SHP77 treated with DMSO at 0.1 percent for 48 hours (cell line): ENCODE results near the gene RNF224.
A peak's percentile ranks its signal among the peaks of the same experiment; 100 is the strongest.

Source experiments
- DNase-seq: peaks from one replicate; lab custom pipeline; 2025; lab: John Stamatoyannopoulos, UW

Gene RNF224

GRCh38 chr9:137192448-137192780 lies 34.9 kb upstream of the RNF224 start:
- no peak for DNase-seq

DNA sequence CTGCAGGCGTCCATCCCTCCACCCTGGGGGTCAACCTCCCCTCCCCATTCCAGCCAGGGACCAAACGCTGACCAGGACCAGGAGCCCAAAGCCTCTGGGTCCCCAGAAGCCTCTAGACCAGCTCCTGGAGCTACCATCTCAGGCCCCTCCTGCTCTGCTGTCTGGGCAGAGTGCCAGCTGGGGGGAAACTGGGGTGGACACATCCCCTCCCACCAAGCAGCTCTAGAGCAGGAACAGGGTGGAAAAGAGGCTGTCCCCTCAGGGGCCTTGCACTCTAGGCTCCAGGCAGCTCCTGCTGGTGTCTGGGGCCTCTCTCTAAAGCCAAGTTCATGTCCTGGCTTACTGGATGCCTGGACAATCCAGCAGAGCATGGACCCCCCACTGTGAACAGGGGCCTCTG lies 34.4 kb upstream of the RNF224 start:
- DNase-seq, result no peak

- DNase-seq, result no peak
Measured at GRCh38 chr9:137193771-137194170, 33.5 kb upstream of the RNF224 start.

GRCh38 chr9:137194388-137194787 lies 32.9 kb upstream of the RNF224 start:
- no peak for DNase-seq

GRCh38 chr9:137194909-137195308 lies 32.4 kb upstream of the RNF224 start:
- DNase-seq, result no peak

DNA sequence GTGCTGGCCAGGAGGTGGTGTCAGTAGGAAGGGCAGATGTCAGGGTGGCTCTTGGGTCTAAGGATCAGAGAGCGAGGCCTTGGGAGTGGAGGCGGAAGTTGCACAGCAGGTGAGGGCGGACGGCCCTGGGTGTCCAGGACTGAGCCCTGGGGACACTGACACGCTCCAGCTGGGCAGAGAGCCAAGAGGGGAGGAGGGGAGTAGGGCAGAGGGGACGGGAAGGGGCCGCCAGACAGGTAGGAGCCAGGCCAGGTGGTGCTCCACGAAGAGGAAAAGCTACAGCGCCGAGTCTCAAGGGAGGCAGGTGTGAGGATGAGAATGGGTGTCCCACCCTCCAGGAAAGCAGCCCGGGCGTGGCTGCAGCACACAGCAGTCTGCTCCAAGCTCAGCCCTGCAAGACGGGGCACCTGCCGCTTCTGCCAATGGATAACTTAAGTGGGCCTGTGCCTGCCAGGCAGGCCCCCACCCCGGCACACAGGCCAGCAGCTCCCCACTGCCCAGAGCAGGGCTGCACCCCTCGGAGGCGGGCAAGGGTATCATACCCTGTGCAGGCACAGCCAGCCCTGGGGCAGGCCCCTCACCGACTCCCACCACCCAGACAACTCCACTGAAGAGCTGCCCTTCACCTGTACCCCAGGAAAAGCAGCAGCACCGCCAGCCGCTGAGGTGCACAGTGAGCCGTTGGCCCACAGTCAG lies 31.6 kb upstream of the RNF224 start:
- no peak for DNase-seq

DNA sequence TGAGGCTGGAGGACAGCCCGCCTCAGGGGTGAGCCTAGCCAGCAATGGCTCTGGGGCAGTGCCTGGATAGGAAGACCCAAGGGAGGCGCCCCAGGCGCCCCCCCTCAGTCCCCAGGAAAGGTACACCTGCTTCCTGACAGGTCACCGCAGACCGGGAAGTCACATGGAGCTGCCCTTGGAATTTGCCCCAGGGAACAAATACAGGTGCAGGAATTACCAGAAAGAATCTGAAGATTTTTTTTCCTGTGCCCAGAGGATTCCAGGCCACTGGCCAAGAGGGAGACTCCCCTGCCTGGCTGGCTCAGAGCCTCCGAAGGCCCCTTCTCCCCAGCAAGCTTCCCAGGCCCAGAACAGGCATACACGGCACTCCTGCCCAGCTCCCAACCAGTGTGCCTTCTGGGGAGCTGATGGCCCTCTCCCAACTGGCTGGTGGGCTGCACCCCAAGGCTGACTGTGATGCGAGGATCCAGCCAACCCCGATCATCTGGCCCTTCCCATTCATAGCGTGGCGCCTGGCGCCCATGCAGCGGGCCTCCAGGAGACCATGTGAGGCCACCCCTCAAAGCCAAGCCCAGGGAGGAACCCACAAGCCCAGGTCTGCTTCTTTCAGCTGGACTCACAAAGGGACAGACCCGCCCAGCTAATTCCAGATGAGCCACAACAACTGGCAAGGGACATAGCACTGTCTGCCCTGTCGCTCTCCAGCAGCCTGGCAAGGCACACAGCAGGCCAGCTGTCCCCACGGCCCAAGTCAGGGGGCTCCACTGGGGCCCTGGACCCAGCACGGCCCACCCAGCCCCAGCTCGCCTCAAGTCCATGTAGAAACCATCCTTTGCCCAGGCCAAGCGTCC lies 29.0 kb upstream of the RNF224 start:
- no peak for DNase-seq

DNA sequence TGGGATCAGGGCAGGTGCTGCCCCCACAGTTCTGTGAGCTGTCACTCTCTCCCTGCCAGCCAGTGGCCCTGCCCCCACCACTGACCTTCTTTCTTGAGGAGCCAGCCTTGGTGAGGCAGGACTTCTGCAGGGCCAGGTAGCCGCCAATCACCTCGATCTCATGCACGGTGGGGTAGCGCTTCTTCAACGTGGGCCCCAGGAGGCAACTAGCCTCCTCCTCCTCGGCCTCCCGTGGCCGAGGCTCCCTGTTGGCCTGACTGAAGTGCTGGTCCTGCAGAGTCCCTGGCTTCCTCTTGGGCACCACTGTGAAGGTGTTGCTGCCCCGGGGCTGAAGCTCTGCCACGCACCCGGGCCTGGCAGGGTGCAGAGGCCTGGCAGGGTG lies 28.4 kb upstream of the RNF224 start:
- no peak for DNase-seq

- no peak for DNase-seq
Measured at GRCh38 chr9:137199411-137200121, 27.7 kb upstream of the RNF224 start.

DNA sequence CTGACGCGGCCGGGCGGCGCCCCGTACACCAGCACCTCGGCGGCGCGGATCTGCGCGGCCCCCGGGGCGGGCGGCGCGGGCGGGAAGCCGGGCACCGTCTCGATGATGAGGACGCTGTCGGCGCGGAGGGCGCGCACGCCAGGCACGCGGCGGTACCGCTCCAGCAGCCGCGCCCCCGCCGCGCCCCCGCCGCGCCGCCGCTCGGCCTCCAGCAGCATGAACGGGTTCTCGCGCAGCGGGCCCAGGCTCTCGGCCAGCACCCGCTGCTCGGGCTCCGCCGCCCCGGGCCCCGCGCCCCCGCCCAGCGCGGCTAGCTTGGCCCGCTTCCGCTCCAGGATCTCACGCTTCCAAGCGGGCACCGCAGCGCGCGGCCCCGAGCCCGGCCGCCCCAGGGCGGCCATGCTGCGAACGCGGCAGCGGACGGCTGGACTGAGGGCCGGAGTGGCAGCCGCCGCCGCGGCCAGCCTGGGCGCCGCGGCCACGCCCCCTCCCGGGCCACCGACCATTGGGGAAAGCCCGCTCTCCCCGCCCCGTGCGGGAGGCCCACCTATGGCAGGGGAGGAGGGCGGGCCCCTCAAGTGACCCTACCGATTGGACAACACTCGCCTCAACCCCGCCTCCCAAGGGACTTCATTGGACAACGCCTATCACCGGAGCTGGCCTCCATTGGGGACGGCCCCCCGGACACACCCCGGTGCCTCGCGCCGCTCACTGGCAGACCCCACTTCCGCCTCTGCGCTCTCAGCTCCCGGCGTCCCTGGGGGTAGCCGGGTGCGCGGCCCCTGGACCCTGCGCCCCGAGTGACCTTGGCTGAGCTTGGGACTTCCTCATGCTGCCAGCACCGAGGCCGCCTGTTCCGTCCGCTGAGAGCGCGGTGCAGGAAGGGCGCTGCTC lies 26.7 kb upstream of the RNF224 start, which contains the start of gene TPRN:
TPRN (minus strand) TSS at position 431 of the 894 bp plus-strand sequence; CDS start at position 401, 30 bp downstream.
- DNase-seq, result peak; percentile 95

DNA sequence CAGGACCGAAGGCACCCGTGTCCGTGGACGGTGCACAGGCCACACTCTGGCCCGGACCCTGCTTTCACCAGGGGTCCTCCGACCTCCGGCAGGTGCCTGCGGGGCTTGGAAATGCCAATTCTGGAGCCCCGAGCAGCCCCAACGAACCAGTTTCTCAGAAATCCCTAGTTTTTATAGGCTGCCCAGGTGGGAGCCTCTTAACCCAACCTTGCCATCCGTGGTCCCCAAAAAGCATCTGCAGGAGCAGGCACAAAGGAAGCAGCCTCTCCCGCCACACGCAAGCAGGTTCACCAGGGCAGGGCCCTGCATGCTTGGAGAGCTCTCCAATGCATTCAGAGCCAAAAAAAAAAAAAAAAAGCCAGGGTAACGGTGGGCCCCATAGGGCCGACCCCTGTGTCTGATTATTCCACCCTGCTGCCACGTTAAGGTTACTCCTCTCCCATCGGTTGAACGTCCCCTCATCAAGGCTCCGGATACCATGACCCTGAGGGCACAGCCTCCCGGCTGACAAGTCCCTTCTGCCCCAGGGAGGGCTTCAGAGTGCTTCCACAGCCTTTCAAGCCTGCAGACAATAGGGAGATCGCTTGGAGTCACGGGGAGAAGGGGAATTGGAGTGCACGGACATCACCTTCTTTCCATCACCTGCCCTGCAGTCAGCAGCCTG lies 26.0 kb upstream of the RNF224 start:
- no peak for DNase-seq

GRCh38 chr9:137202966-137203365 lies 24.3 kb upstream of the RNF224 start:
- DNase-seq, result no peak

- DNase-seq, result no peak
Measured at GRCh38 chr9:137204731-137205125, 22.6 kb upstream of the RNF224 start.

GRCh38 chr9:137205126-137206069 lies 21.9 kb upstream of the RNF224 start, which contains the start of the genes NDOR1 and TMEM203:
Gene NDOR1 (plus strand): TSS chr9:137205700. CDS start chr9:137205778, 78 bp downstream.
Gene TMEM203 (minus strand): TSS chr9:137205648. CDS start chr9:137205414, 234 bp downstream.
- DNase-seq, result peak; percentile 17

DNA sequence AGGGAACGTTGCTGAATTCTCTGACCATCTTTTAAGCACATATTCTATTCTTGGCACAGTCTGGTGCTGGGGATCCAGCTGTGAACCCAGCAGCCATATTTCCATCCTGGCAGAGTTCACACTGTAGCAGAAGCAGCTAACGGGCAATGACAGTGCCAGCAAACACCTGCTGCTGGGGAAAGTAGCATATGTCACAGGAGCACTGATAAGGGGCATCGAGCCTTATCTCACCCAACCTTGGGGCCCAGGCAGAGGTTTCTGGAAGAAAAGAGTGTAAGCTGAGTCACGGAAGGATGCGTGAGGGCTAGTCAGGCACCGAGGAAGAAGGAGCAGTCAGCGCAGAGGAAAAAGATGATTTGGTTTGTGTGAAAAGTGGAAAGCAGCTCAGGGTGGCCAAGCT lies 20.7 kb upstream of the RNF224 start:
- no peak for DNase-seq

DNA sequence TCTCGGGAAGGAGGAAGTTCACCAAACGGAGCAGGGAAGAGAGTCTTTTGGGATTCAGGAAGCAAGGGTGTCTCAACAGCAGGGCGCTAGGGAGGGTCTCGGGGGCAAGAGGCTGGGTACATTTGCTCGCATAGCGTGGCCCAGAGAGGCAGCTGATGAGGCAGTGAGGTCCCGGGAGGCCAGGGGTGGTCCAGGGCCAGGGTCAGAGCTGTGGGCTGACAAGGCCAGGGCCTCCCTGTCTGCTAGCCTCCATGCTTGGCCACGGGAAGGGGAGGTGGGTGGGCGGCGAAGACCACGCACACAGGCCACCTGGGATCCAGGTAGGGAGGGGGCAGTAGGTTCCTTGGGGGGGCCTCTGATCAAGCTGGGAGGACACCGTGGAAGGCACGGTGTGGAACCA lies 15.8 kb upstream of the RNF224 start:
- DNase-seq, result no peak

DNA sequence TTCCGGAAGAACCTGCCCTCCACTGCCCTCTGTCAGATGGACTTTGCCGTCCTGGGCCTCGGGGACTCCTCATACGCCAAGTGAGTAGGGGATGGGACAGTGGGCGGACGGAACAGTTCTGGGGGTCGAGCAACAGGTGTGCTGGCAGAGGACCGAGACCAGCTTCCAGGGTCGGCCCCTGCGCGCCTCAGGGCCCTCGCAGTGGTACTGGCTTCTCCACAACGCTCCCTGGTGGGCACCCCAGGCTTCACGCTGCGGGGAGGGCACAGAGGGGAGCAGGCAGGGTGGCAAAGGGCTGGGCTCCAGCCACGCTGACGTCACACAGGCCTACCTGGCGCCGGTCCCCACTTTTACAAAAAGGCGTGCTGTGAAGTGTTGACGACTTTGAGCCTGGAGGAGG lies 14.8 kb upstream of the RNF224 start:
- DNase-seq, result no peak

DNA sequence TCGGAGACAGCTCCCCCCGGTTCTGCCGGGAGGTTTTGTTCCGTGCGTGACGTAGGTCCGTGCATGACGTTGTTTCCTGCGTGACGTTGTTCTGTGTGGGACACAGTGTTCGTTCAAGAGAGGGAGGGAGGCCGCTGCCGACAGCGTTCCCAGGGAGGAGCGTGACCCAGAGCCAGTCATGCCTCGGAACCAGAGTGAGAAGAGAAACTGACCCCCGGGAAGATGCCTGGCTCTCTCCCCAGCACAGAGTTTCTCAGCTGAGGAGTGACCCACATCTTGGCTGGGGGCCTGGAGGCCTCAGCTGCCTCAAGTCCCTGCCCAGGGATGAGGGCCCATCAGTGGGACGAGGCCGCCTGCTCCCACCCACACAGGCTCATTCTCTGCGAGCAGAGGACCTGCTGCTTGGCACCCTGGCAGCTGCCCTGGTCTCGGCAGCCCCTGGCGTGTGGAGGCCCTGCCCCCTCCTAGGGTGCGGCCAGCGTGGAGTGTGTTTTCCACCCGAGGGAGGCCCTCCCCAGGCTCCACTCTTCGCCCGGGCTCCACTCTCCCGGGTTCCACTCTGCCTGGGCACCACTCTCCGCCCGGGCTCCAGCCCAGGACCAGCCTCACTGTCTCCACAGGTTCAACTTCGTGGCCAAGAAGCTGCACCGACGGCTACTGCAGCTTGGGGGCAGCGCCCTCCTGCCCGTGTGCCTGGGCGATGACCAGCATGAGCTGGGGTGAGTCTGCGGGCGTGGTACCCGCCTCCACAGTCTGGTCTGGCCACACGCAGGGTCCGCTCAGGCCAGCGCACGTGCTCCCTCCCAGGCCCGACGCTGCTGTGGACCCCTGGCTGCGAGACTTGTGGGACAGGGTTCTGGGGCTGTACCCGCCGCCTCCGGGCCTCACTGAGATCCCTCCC lies 13.9 kb upstream of the RNF224 start:
- no peak for DNase-seq

GRCh38 chr9:137214620-137215019 lies 12.7 kb upstream of the RNF224 start:
- no peak for DNase-seq
